GM23338 (cell line): ENCODE data around the gene C14orf119. TPM values are rescaled to one million over a fixed set of nuclear protein-coding genes. Genes with fewer than 3 reads are reported as not detected.
"Not testable (repeated sequence)": the region's sequence is repeated elsewhere in the genome, so short reads cannot be mapped to it uniquely, and the experiment has no call there.

Source experiments
- ATAC-seq: fragments of 200-7000 bp; cut with Tn5 transposase; 3 replicates; pipeline ENCODE4 v1.9.1; 2020
- DNase-seq: peaks from one replicate; pipeline ENCODE4 v3.0.0-alpha.2; 2015; ENCODE audit warnings: low spot score
- H2AFZ ChIP-seq: fragments of 200-600 bp; sonication (generic); 2 replicates; pipeline ENCODE4 v1.8.0; 2016; ENCODE audit warnings: antibody characterized with exemption, mild to moderate bottlenecking, moderate library complexity
- H3F3A ChIP-seq: fragments of 200-600 bp; sonication (generic); replicated peaks from 2 replicates; pipeline ENCODE4 v1.8.0; 2017; ENCODE audit warnings: antibody characterized with exemption, mixed run types, low read depth
- H3K27ac ChIP-seq: fragments of 200-600 bp; sonication (generic); 2 replicates; pipeline ENCODE4 v1.6.1; 2016; ENCODE audit warnings: low read depth
- H3K27me3 ChIP-seq: fragments of 200-600 bp; sonication (generic); 2 replicates; pipeline ENCODE4 v1.8.0; 2016; ENCODE audit warnings: mild to moderate bottlenecking, mixed run types, moderate library complexity; ENCODE audit not compliant: insufficient read depth
- H3K36me3 ChIP-seq: fragments of 200-600 bp; sonication (generic); 2 replicates; pipeline ENCODE4 v1.8.0; 2016; ENCODE audit warnings: mild to moderate bottlenecking; ENCODE audit not compliant: insufficient read depth
- H3K4me1 ChIP-seq: fragments of 200-600 bp; sonication (generic); 2 replicates; pipeline ENCODE4 v1.8.0; 2016; ENCODE audit warnings: mild to moderate bottlenecking, moderate library complexity; ENCODE audit not compliant: insufficient read depth
- H3K4me2 ChIP-seq: fragments of 200-600 bp; sonication (generic); 2 replicates; pipeline ENCODE4 v1.7.1; 2017; ENCODE audit warnings: mixed run types
- H3K4me3 ChIP-seq: fragments of 200-600 bp; sonication (generic); 2 replicates; pipeline ENCODE4 v1.6.1; 2016; ENCODE audit warnings: mixed run types
- H3K79me2 ChIP-seq: fragments of 200-600 bp; sonication (generic); replicated peaks from 2 replicates; pipeline ENCODE4 v1.8.0; 2017; ENCODE audit warnings: mild to moderate bottlenecking; ENCODE audit not compliant: insufficient read depth
- H3K9me2 ChIP-seq: fragments of 200-600 bp; sonication (generic); 2 replicates; pipeline ENCODE4 v1.8.0; 2017; ENCODE audit not compliant: insufficient read depth
- H4K20me1 ChIP-seq: fragments of 200-600 bp; sonication (generic); replicated peaks from 2 replicates; pipeline ENCODE4 v1.8.0; 2017; ENCODE audit warnings: mild to moderate bottlenecking; ENCODE audit not compliant: insufficient read depth
- H3K27ac Mint-ChIP-seq: 2 replicates; pipeline ENCODE4 v1.8.0; 2020; ENCODE audit warnings: inconsistent platforms, mild to moderate bottlenecking, moderate library complexity, mixed read lengths
- H3K27me3 Mint-ChIP-seq: 3 replicates; pipeline ENCODE4 v1.8.0; 2022; ENCODE audit warnings: low read depth, mild to moderate bottlenecking, moderate library complexity, mixed read lengths, inconsistent platforms; ENCODE audit not compliant: insufficient read depth, poor library complexity
- H3K36me3 Mint-ChIP-seq: 3 replicates; pipeline ENCODE4 v1.8.0; 2021; ENCODE audit warnings: low read depth, mild to moderate bottlenecking, inconsistent platforms, moderate library complexity, mixed read lengths
- H3K4me1 Mint-ChIP-seq: 3 replicates; pipeline ENCODE4 v1.8.0; 2020; ENCODE audit warnings: mild to moderate bottlenecking, inconsistent platforms, mixed read lengths
- H3K4me3 Mint-ChIP-seq: 3 replicates; pipeline ENCODE4 v1.8.0; 2021; ENCODE audit warnings: moderate library complexity, mild to moderate bottlenecking, inconsistent platforms, mixed read lengths
- H3K9me3 Mint-ChIP-seq: 3 replicates; pipeline ENCODE4 v1.8.0; 2020; ENCODE audit warnings: moderate library complexity, mild to moderate bottlenecking, inconsistent platforms, mixed read lengths
- CREB1 ChIP-seq: fragments of 250-450 bp; sonication (Bioruptor Pico); IDR thresholded peaks from 2 replicates; pipeline ENCODE4 v1.5.0; 2020; ENCODE audit warnings: low read depth, mild to moderate bottlenecking, moderate library complexity
- EZH2phosphoT487 ChIP-seq: fragments of 200-600 bp; sonication (generic); IDR thresholded peaks from one replicate; pipeline ENCODE4 v1.8.1; 2018; ENCODE audit warnings: antibody characterized with exemption; ENCODE audit not compliant: unreplicated experiment
- JUNB ChIP-seq: IDR thresholded peaks from one replicate; pipeline ENCODE4 v1.6.1; 2016; ENCODE audit warnings: antibody characterized with exemption; ENCODE audit not compliant: unreplicated experiment
- STAT1 ChIP-seq: IDR thresholded peaks from one replicate; pipeline ENCODE4 v1.6.1; 2016; ENCODE audit warnings: antibody characterized with exemption; ENCODE audit not compliant: unreplicated experiment
- ZNF331 ChIP-seq: fragments of 250-450 bp; sonication (Bioruptor Pico); IDR thresholded peaks from 2 replicates; pipeline ENCODE4 v1.5.0; 2020; ENCODE audit warnings: low read depth, mild to moderate bottlenecking, moderate library complexity
- polyA plus RNA-seq: library from polyadenylated mRNA; unstranded; fragments of >200 nt; fragmentation: Nextera tagmentation; extraction: Ambion mirVana; gene quantifications from 2 replicates; pipeline ENCODE4 v1.2.1, GENCODE V29; 2016
- total RNA-seq: library from RNA; depleted of rRNA; stranded (reverse); fragments of >200 nt; shearing (Covaris generic); gene quantifications from 2 replicates; pipeline ENCODE4 v1.2.3, GENCODE V29; 2014
- TF ChIP-seq, protein P1 (sequence below): fragments of 250-450 bp; sonication (Bioruptor Pico); IDR thresholded peaks from 2 replicates; pipeline ENCODE4 v1.5.0; 2020; ENCODE audit warnings: mild to moderate bottlenecking, moderate library complexity
- TF ChIP-seq, protein P2 (sequence below), 2 experiments: fragments of 200-600 bp in 1 of 2; sonication (generic) in 1 of 2; conservative IDR thresholded peaks; 2 replicates each; pipeline versions ENCODE4 v1.5.1 to v1.6.1; 2016 to 2017; ENCODE audit warnings: antibody characterized with exemption in 2 of 2, low read depth in 2 of 2, mild to moderate bottlenecking in 2 of 2, moderate library complexity in 1 of 2

C14orf119 gene
- total and polyA plus RNA-seq, 2 experiments from 2014 or later: 49.4 to 118 TPM

DNA sequence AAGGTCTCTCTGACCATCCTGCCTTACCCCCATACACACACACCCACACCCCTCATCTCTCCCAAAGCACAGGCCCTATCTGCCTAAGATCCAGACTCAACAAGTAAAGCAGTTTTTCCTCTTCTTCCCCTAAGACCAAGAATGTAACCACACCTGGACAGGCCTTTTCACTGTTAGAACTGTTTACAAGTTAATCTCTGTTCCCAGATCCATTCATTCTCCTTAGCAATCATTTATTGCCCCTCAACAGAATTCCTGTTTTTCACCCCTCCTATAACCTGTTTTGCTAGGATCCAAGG is 11.4 kb downstream of the C14orf119 start:
- Histone ChIP-seq H3K4me2 (peak overlapping the region; percentile 17; the same call in 1 of the 2 replicates), H4K20me1 (no peaks in the 10 kb centered on the region), H3K27ac (0 out of 2 replicates have a peak overlapping the region, but pooled peaks have one; percentile 64), H3K4me3 (0 out of 2 replicates have a peak overlapping the region, but pooled peaks have one; percentile 22), H3K79me2 (no peaks in the 10 kb centered on the region), H3K9me2 (0 out of 2 replicates have a peak, but pooled peaks cover 4% of the 10 kb centered on the region), H3F3A (no peaks in the 10 kb centered on the region), H3K4me1 (peaks cover 12% of the 10 kb centered on the region), H3K36me3 (no peaks in the 10 kb centered on the region), H2AFZ (no peak overlapping the region), H3K27me3 (no peaks in the 10 kb centered on the region)
- Mint-ChIP-seq H3K4me1 (peaks cover 27% of the 10 kb centered on the region), H3K36me3 (peaks cover 4% of the 10 kb centered on the region; the same call in 1 of the 3 replicates), H3K27me3 (peaks cover 15% of the 10 kb centered on the region), H3K27ac (no peak overlapping the region), H3K4me3 (no peak overlapping the region; the same call in 2 of the 3 replicates), H3K9me3 (peaks cover 5% of the 10 kb centered on the region; the same call in 2 of the 3 replicates)
- TF ChIP-seq EZH2phosphoT487 (no peak), JUNB (no peak), ZNF331 (CRISPR knock-in tag) (no peak), STAT1 (no peak), CREB1 (no peak)
- TF ChIP-seq, protein P1, sequence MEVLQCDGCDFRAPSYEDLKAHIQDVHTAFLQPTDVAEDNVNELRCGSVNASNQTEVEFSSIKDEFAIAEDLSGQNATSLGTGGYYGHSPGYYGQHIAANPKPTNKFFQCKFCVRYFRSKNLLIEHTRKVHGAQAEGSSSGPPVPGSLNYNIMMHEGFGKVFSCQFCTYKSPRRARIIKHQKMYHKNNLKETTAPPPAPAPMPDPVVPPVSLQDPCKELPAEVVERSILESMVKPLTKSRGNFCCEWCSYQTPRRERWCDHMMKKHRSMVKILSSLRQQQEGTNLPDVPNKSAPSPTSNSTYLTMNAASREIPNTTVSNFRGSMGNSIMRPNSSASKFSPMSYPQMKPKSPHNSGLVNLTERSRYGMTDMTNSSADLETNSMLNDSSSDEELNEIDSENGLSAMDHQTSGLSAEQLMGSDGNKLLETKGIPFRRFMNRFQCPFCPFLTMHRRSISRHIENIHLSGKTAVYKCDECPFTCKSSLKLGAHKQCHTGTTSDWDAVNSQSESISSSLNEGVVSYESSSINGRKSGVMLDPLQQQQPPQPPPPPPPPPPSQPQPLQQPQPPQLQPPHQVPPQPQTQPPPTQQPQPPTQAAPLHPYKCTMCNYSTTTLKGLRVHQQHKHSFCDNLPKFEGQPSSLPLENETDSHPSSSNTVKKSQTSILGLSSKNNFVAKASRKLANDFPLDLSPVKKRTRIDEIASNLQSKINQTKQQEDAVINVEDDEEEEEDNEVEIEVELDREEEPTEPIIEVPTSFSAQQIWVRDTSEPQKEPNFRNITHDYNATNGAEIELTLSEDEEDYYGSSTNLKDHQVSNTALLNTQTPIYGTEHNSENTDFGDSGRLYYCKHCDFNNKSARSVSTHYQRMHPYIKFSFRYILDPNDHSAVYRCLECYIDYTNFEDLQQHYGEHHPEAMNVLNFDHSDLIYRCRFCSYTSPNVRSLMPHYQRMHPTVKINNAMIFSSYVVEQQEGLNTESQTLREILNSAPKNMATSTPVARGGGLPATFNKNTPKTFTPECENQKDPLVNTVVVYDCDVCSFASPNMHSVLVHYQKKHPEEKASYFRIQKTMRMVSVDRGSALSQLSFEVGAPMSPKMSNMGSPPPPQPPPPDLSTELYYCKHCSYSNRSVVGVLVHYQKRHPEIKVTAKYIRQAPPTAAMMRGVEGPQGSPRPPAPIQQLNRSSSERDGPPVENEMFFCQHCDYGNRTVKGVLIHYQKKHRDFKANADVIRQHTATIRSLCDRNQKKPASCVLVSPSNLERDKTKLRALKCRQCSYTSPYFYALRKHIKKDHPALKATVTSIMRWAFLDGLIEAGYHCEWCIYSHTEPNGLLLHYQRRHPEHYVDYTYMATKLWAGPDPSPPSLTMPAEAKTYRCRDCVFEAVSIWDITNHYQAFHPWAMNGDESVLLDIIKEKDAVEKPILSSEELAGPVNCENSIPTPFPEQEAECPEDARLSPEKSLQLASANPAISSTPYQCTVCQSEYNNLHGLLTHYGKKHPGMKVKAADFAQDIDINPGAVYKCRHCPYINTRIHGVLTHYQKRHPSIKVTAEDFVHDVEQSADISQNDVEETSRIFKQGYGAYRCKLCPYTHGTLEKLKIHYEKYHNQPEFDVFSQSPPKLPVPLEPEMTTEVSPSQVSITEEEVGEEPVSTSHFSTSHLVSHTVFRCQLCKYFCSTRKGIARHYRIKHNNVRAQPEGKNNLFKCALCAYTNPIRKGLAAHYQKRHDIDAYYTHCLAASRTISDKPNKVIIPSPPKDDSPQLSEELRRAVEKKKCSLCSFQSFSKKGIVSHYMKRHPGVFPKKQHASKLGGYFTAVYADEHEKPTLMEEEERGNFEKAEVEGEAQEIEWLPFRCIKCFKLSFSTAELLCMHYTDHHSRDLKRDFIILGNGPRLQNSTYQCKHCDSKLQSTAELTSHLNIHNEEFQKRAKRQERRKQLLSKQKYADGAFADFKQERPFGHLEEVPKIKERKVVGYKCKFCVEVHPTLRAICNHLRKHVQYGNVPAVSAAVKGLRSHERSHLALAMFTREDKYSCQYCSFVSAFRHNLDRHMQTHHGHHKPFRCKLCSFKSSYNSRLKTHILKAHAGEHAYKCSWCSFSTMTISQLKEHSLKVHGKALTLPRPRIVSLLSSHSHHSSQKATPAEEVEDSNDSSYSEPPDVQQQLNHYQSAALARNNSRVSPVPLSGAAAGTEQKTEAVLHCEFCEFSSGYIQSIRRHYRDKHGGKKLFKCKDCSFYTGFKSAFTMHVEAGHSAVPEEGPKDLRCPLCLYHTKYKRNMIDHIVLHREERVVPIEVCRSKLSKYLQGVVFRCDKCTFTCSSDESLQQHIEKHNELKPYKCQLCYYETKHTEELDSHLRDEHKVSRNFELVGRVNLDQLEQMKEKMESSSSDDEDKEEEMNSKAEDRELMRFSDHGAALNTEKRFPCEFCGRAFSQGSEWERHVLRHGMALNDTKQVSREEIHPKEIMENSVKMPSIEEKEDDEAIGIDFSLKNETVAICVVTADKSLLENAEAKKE (CRISPR knock-in tag): no peak
- TF ChIP-seq, protein P2, sequence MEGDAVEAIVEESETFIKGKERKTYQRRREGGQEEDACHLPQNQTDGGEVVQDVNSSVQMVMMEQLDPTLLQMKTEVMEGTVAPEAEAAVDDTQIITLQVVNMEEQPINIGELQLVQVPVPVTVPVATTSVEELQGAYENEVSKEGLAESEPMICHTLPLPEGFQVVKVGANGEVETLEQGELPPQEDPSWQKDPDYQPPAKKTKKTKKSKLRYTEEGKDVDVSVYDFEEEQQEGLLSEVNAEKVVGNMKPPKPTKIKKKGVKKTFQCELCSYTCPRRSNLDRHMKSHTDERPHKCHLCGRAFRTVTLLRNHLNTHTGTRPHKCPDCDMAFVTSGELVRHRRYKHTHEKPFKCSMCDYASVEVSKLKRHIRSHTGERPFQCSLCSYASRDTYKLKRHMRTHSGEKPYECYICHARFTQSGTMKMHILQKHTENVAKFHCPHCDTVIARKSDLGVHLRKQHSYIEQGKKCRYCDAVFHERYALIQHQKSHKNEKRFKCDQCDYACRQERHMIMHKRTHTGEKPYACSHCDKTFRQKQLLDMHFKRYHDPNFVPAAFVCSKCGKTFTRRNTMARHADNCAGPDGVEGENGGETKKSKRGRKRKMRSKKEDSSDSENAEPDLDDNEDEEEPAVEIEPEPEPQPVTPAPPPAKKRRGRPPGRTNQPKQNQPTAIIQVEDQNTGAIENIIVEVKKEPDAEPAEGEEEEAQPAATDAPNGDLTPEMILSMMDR (conservative IDR thresholded peaks at IDR 0.05; ENCODE audit: low read depth in 2 of 2): no peak
- DNase-seq (no peak), ATAC-seq (no peak)

DNA sequence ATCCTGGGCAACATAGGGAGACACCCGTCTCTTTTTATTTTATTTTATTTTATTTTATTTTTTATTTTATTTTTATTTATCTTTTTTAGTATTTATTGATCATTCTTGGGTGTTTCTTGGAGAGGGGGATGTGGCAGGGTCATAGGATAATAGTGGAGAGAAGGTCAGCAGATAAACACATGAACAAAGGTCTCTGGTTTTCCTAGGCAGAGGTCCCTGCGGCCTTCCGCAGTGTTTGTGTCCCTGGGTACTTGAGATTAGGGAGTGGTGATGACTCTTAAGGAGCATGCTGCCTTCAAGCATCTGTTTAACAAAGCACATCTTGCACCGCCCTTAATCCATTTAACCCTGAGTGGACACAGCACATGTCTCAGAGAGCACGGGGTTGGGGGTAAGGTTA is 12.3 kb downstream of the C14orf119 start:
- not testable (repeated sequence) for H3K4me3 ChIP-seq, H3K4me3 Mint-ChIP-seq, H3F3A ChIP-seq, H3K27me3 ChIP-seq, H3K27ac Mint-ChIP-seq, DNase-seq, H3K79me2 ChIP-seq, ATAC-seq, H4K20me1 ChIP-seq, H3K9me2 ChIP-seq, H3K9me3 Mint-ChIP-seq, H3K36me3 Mint-ChIP-seq, H3K4me2 ChIP-seq, H3K27ac ChIP-seq, H3K36me3 ChIP-seq, H2AFZ ChIP-seq
- Mint-ChIP-seq H3K4me1 (peaks cover 27% of the 10 kb centered on the region), H3K27me3 (peaks cover 15% of the 10 kb centered on the region)
- peaks cover 13% of the 10 kb centered on the region for H3K4me1 ChIP-seq

DNA sequence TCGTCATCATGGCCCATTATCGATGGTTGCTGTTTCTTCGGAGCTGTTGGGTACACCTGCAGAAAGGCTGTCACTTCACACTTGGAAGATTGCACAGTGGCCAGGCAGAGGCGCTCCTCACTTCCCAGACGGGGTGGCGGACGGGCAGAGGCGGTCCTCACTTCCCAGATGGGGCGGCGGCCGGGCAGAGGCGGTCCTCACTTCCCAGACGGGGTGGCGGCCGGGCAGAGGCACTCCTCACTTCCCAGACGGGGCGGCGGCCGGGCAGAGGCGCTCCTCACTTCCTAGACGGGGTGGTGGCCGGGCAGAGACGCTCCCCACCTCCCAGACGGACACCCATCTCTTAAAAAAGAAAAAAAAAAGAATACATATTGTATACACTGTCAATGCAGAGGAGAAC is 12.9 kb downstream of the C14orf119 start:
- peaks cover 15% of the 10 kb centered on the region for H3K27me3 Mint-ChIP-seq
- not testable (repeated sequence) for H3K9me3 Mint-ChIP-seq, H3K4me3 Mint-ChIP-seq, H3K27me3 ChIP-seq, H3K4me2 ChIP-seq, H3K36me3 ChIP-seq, H3K9me2 ChIP-seq, H3K27ac ChIP-seq, H3K4me3 ChIP-seq, ATAC-seq, H3K27ac Mint-ChIP-seq, H3F3A ChIP-seq, H4K20me1 ChIP-seq, H2AFZ ChIP-seq, H3K36me3 Mint-ChIP-seq, H3K79me2 ChIP-seq
- peaks cover 27% of the 10 kb centered on the region for H3K4me1 Mint-ChIP-seq
- DNase-seq: peak; percentile 73
- peaks cover 19% of the 10 kb centered on the region for H3K4me1 ChIP-seq
